ENCODE measurements around the gene NDUFAF3.
"Not testable (repeated sequence)": the region's sequence is repeated elsewhere in the genome, so short reads cannot be mapped to it uniquely, and the experiment has no call there.

The NDUFAF3 gene

GRCh38 chr3:49007771-49008528, 14.0 kb upstream of the NDUFAF3 start (continued):
- TF ChIP-seq POU6F1 (CRISPR knock-in tag; IDR thresholded peaks at IDR 0.05; ENCODE audit: borderline replicate concordance, low read depth): no peak
- no peak for TF ChIP-seq ZNF565 (CRISPR knock-in tag; conservative IDR thresholded peaks at IDR 0.05; ENCODE audit: low read depth)
- TF ChIP-seq ARNTL (CRISPR knock-in tag; IDR thresholded peaks at IDR 0.05; ENCODE audit: borderline replicate concordance, low read depth): no peak
- TF ChIP-seq, protein P1, sequence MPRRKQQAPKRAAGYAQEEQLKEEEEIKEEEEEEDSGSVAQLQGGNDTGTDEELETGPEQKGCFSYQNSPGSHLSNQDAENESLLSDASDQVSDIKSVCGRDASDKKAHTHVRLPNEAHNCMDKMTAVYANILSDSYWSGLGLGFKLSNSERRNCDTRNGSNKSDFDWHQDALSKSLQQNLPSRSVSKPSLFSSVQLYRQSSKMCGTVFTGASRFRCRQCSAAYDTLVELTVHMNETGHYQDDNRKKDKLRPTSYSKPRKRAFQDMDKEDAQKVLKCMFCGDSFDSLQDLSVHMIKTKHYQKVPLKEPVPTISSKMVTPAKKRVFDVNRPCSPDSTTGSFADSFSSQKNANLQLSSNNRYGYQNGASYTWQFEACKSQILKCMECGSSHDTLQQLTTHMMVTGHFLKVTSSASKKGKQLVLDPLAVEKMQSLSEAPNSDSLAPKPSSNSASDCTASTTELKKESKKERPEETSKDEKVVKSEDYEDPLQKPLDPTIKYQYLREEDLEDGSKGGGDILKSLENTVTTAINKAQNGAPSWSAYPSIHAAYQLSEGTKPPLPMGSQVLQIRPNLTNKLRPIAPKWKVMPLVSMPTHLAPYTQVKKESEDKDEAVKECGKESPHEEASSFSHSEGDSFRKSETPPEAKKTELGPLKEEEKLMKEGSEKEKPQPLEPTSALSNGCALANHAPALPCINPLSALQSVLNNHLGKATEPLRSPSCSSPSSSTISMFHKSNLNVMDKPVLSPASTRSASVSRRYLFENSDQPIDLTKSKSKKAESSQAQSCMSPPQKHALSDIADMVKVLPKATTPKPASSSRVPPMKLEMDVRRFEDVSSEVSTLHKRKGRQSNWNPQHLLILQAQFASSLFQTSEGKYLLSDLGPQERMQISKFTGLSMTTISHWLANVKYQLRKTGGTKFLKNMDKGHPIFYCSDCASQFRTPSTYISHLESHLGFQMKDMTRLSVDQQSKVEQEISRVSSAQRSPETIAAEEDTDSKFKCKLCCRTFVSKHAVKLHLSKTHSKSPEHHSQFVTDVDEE (CRISPR knock-in tag; IDR thresholded peaks at IDR 0.05): no peak

GRCh38 chr3:49008627-49009026, 13.3 kb upstream of the NDUFAF3 start:
- ATAC-seq: not testable (repeated sequence)

DNA sequence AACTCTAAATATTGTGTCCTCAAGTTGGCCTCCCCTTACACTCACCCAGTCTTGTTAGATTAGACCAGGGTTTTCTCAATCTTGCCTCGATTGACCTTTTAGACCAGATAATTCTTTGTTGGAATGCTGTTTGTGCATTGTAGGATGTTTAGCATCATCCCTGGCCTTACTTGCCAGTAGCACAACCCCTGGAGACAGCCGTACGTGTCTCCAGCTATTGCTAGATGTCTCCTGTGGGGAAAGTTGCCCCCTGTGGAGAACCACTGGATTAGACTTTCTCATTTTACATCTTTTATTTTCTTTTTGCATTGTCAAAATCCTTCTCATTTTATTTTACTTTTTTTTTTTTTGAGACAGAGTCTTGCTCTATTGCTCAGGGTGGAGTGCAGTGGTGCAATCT, 12.5 kb upstream of the NDUFAF3 start:
- TF ChIP-seq RARB (CRISPR knock-in tag; IDR thresholded peaks at IDR 0.05) (no peak), ESRRG (CRISPR knock-in tag; IDR thresholded peaks at IDR 0.05) (no peak), OSR1 (CRISPR knock-in tag; IDR thresholded peaks at IDR 0.05) (no peak), CSRNP3 (CRISPR knock-in tag; IDR thresholded peaks at IDR 0.05) (no peak), PPARA (CRISPR knock-in tag; IDR thresholded peaks at IDR 0.05; ENCODE audit: borderline replicate concordance) (no peak), POU6F1 (CRISPR knock-in tag; IDR thresholded peaks at IDR 0.05; ENCODE audit: borderline replicate concordance, low read depth) (no peak), ZFP3 (CRISPR knock-in tag; IDR thresholded peaks at IDR 0.05) (no peak), CREB5 (CRISPR knock-in tag; IDR thresholded peaks at IDR 0.05; ENCODE audit: low read depth) (no peak)
- TF ChIP-seq, protein P1 (CRISPR knock-in tag; IDR thresholded peaks at IDR 0.05): no peak
- ATAC-seq: no peak

DNA sequence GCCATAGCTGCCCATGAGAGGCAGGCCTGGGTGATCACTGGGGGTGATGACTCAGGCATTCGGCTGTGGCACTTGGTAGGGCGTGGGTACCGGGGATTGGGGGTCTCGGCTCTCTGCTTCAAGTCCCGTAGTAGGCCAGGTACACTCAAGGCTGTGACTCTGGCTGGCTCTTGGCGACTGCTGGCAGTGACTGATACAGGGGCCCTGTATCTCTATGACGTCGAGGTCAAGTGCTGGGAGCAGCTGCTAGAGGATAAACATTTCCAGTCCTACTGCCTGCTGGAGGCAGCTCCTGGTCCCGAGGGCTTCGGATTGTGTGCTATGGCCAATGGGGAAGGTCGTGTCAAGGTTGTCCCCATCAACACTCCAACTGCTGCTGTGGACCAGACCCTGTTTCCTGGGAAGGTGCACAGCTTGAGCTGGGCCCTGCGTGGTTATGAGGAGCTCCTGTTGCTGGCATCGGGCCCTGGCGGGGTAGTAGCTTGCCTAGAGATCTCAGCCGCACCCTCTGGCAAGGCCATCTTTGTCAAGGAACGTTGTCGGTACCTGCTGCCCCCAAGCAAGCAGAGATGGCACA, 9.4 kb upstream of the NDUFAF3 start:
- no peak for ATAC-seq
- TF ChIP-seq BACH2 (CRISPR knock-in tag; IDR thresholded peaks at IDR 0.05; ENCODE audit: borderline replicate concordance) (no peak), ISL1 (CRISPR knock-in tag; IDR thresholded peaks at IDR 0.05) (no peak), CREB5 (CRISPR knock-in tag; IDR thresholded peaks at IDR 0.05; ENCODE audit: low read depth) (no peak), ZC3H10 (CRISPR knock-in tag; IDR thresholded peaks at IDR 0.05) (no peak), ZNF70 (CRISPR knock-in tag; IDR thresholded peaks at IDR 0.05) (no peak), CSRNP3 (CRISPR knock-in tag; IDR thresholded peaks at IDR 0.05) (no peak), ZFP3 (CRISPR knock-in tag; IDR thresholded peaks at IDR 0.05) (no peak), CSDC2 (CRISPR knock-in tag; IDR thresholded peaks at IDR 0.05) (no peak), ZFP30 (CRISPR knock-in tag; IDR thresholded peaks at IDR 0.05) (no peak), TOX (CRISPR knock-in tag; IDR thresholded peaks at IDR 0.05; ENCODE audit: borderline replicate concordance) (no peak)
